ENCODE results near the gene SPDYC.
A peak's percentile ranks its signal among the peaks of the same experiment; 100 is the strongest.
"Not testable (repeated sequence)": the region's sequence is repeated elsewhere in the genome, so short reads cannot be mapped to it uniquely, and the experiment has no call there.

Gene SPDYC

DNA sequence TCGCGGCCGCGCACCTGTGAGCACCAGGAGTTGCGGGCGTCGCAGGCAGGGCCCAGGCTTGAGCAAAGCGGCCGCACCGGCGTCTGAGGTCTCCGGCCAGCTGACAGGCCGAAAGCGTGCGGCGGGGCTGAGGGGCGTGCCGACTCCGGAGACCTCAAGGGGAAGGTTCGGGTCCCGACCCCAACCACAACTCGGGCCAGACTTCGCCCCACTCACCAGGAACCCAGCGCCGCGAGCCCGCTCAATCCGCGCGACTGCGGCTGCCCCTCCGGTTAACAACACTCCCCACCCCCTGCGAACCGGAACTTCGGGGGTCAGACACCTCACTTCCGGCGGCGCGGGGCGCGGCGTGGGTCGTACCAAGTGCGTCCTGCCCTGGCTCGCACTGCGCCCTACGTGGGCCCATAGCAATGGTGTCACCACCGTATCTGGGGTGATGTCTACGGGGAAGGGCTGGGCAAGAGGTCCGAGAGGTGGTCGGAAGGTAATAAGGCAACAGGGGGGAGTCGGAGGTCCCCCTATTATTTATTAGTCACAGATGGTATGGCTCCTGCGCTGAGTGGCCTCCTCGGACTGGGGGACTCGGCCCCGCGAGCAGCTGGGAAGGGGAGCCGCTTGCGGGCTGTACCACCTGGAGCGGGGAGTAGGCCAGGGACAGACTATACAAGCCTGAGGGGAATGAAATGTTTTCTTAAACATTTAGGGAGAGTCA, 35.6 kb upstream of the SPDYC start, which contains the start of gene SYVN1:
TSS of gene SYVN1 (minus strand) at position 280 of the 712 bp plus-strand sequence. CDS start 918 bp downstream, outside the sequence.
- peak; percentile 93 for DNase-seq

DNA sequence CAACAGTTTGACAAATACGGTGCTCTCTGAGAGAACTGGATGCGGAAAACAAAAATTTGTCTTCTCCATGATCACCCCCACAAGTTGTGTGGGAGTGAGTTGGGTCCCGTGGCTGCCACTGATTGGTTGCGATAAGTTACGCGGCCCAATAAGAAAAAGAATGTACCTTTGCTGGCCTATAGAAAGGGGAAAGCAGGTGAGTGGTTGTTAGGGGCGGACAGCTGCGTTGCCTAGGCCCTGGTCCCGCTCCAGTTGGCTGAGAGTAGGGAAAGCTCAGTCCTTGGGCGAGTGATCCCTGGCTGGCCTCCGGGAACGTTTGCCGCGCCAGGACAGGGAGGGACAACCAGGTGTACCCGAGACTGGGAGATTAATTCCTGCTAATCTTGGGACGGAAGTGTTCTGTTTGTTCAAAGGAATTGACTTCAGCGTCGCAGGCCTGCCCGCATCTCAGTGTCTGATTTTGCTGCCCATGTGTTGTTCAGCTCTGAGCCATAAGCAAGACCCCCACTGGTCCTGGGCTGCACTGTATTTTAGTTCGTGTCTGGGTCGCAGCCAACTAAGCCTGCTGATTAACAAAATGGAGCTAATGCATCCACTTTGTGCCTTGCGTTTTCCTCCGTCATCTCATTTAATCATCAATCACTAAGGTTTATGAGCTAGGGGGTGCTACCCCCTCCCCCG, 34.9 kb upstream of the SPDYC start:
- peak; percentile 93 for DNase-seq

DNA sequence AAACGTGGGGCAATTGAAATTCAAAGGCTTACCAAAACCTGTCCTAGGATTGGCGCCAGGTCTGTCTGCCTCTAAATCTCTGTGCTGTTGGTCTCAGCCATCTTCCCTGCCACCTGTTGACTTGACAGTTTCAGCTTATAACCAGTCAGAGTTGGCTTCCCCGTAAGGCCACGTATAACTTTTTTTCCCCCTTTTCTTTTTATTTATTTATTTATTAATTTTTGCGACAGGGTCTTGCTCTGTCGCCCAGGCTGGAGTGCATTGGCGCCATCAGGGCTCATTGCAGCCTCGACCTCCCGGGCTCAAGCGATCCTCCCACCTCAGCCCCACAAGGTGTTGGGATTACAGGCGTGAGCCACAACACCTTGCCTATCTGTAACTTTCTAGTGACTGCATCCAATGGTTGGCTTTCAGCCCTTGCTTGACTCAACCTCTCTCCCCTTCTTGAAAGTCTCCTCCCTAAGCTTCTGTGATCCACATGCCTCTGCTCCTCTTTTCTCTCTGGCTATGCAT, 34.3 kb upstream of the SPDYC start:
- DNase-seq, result no peak

DNA sequence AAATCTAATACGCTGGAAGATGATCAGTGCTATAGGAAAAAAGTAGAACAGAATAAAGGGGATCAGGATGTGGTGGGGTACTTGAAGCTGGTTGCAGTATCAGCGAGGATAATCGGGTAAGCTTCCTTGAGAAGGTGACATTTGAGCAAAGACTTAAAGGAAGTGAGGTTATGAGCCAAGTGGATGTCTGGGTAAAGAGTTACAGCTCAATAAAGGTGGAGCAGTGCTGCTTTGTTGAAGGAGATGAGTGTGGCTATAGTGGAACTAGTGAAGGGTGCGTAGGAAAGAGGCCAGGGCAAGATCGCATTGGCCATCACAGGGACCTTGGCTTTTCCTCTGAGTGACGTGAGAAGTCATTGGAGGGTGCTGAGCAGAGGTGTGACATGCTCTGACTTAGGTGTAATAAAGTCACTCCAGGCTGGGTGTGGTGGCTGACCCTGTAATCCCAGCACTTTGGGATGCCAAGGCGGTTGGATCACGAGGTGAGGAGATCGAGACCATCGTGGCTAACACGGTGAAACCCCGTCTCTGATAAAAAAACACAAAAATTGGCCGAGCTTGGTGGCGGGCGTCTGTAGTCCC, 33.4 kb upstream of the SPDYC start:
- DNase-seq, result no peak

DNA sequence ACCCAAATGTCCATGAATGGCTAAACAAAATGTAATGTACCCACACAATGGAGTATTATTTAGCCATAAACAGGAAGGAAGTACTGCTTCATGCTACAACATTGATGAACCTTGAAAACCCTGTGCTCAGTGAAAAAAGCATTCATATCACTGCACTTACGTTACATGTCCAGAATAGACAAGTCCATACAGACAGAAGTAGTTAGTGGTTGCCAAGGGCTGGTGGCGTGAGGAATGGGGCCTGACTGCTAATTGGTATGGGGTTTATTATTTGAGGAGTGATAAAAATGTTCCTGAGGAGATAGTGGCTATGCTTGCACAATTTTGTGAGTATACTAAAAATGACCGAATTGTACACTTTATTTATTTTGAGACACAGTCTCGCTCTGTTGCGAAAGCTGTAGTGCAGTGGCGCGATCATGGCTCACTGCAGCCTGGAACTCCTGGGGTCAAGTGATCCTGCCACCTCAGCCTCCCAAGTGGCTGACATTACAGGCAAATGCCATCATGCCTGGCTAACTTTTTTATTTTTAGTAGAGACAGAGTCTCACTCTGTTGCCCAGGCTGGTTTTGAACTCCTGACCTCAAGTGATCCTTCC, 28.0 kb upstream of the SPDYC start:
- no peak for DNase-seq

DNA sequence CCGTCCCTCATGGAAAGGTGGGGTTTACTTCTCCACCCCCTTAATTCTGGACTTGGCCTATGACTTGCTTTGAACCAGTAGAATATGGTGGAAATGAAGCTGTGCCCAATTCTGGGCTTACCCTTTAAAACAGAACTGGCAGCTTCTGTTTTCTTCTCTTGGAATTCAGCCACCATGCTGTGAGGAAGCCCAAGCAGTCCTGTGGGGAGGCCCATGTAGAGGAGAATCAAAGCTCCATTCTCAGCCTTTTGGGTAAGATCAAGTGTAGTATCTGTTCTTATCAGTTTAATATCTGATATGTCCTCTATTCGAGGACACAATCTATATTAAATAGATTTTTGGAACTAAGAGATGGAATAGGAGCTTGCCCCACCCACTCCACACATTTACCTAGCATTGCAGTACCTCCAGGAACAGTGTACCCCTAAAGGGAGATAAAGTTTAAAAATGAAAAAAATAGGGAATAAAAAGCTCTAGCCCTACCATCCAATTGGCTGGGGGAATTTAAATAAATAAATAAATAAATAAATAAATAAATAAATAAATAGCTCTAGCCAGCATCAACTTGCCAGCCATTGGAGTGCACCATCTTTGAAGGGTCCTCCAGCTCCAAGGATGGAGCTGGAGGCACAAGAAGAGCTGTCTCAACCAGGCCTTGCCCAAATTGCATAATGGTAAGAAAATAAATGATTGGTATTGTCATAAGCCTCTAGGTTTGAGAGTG, 22.5 kb upstream of the SPDYC start:
- DNase-seq, result no peak

DNA sequence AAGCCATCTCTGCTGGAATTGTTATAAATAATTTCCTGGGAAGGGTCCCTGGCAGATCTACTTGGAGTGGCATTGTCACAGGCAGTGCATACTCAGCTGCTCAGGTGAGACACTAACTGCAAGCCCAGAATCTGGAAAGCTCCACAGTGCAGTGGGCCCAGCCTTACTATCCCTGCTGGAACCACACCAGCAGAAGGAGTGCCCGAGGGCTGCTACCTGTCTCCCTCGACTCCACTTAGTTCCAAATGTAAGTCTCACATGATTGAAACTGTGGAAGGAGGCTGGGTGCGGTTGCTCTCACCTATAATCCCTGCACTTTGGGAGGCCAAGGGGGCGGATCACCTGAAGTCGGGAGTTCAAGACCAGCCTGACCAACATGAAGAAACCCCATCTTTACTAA, 21.4 kb upstream of the SPDYC start:
- DNase-seq, result no peak

DNA sequence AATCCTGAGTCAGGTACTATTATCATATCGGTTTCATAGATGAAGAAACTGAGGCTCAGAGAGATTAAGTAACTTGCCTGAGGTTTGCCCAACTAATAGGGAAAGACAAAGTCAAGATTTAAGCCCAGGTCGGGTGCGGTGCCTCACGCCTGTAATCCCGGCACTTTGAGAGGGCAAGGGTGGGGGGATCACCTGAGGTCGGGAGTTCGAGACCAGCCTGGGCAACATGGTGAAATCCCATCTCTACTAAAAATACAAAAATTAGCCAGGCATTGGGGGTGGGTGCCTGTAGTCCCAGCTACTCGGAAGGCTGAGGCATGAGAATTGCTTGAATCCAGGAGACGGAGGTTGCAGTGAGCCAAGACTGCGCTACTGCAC, 19.9 kb upstream of the SPDYC start:
- DNase-seq, result not testable (repeated sequence)

DNA sequence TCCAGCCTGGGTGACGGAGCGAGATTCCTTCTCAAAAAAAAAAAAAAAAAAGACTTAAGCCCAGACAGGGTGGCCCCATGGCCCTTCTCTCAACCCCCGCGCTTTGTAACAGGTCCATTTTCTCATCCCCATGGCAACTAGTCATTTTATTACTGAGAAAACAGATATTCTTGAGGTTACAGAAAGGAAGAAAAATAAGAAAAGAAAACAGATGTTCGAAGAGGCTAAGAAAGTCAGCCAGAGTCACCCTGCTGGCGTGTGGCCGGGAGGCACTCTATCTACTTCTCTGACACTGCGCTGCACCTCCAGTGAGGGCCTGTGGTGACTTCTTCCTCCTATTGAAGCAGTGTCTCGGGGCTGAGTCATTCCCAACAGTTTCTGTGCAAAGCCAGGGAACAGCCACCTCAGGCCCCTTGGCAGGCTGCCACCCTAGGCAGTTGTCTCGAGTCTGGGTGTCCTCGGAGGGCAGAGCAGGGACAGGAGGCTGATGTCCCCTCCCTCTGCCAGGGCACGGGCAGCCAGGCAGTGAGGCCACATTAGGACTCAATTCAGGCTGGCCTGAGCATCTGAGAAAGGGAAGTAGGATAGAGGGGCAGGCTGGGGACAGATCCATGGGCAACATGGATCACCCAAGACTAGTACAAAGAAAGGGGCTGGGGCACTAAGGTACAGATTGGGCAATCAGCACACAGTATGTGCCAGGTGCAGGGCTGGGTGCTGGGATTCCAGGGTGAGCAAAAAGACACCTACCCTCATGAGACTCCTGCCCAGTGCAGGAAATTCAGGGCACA, 19.3 kb upstream of the SPDYC start:
- DNase-seq, result peak; percentile 78

DNA sequence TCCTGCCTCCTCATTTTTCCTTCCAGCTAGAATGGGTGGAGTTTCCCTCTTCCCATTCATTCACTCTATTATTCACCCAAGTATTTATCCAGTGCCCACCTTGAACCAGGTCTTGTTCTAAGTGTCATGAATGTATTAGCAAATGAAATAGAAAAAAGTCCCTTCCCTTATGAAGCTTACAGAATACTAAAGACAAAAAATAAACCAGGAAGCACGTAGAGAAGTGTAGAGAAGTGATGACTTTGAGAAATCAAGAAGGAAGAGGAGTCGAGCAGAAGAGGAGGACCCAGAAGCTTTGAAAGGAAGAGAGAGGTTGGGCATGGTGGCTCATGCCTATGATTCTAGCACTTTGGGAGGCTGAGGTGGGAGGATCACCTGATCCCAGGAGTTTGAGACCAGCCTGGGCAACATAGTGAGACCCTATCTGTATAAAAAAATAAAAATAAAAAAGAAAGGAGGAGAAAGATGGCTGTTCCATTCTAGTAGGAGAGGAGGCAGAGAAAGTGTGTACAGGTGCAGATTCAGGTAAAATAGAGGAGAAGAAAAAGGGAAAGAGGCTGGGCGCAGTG, 18.6 kb upstream of the SPDYC start:
- DNase-seq, result no peak

DNA sequence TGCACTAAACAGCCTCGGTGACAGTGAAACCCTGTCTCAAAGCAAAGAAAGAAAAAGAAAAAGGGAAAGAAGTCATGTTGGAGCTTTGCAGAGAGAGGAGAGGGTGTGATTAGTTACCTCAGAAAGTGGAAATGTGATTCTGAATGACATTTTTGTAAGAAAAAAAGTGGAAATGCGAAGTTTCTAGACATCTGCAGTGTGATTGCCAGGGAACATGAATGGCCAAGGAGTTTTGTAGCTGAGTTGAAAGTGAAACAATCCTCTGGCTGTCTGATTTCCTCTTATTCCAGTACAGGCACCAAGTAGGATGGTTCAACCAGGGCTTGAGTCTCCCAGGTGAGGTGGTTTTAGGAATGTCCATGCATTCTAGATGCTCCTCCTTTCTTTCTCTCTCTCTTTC, 17.9 kb upstream of the SPDYC start:
- no peak for DNase-seq

DNA sequence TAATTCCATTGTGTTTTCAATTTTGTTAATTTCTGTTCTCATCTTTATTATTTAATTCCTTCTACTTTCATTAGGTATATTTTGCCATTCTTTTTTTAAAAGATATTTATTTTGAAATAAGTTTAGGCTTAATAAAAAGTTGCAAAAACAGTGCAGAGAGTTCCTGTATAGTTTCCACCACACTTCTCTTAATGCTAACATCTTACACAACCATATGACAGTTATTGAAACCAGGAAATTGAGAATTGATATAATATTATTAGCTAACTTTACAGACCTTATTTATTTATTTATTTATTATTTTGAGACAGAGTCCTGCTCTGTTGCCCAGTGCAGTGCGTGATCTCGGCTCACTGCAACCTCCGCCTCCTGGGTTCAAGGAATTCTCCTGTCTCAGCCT, 13.8 kb upstream of the SPDYC start:
- no peak for DNase-seq

DNA sequence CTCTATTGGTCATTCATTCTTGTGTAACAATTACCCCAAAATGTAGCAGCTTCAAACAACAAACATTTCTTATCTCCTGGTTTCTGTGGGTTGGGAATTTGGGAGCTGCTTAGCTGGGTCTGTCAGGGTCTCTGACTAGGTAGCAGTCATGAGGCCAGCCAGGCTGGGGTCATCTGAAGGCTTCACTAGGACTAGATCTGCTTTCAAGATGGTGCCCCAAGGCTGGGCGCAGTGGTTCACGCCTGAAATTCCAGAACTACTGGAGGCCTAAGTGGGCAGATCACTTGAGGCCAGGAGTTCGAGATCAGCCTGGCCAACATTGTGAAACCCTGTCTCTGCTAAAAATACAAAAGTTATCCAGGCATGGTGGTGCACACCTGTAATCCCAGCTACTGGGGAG, 13.1 kb upstream of the SPDYC start:
- no peak for DNase-seq

DNA sequence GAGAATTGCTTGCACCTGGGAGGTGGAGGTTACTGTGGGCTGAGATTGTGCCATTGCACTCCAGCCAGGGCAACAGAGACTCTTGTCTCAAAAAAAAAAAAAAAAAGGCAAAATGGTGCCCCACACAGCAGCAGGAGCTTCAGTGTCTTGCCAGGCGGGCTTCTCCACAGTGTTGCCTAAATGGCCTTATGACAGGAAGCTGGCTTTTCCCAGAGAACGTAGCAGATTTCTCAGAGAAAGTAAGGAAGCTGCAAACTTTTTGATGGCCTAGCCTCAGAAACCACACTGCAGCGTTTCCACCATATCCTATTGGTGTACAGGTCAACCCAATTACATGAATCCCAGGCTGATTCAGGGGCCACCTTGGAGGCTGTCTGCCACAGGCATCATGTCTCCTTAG, 12.7 kb upstream of the SPDYC start:
- DNase-seq, result no peak

DNA sequence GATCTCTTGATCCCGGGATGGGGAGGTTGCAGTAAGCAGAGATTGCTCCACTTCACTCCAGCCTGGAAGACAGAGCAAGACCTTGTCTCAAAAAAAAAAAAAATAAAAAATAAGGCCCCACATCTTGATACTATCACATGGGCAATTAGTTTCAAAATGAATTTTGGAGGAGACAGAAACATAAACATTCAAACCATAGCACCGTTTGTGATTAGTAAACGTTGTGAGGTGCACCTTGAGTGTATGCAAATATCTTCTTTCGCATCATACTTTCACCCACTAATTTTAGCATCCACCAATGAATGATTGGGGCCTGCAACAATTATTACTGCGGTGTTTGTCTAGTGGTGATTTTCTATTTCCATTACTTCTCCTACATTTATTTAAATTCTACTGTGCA, 11.0 kb upstream of the SPDYC start:
- DNase-seq, result no peak

DNA sequence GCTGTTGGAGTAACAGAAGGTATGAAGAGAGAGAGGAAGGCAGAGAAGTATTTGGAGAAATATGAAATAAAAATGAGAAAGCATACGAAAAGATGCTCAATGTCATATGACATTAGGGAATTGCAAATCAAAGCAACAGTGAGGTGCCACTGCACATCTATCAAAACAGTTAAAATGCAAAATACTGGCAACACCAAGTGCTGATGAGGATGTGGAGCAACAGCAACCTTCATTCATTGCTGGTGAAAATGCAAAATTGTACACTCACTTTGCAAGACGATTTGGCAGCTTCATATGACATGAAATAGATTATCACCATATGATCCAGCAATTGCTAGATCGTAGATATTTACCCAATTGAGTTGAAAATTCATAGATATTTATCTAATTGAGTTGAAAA, 9.4 kb upstream of the SPDYC start:
- no peak for DNase-seq

DNA sequence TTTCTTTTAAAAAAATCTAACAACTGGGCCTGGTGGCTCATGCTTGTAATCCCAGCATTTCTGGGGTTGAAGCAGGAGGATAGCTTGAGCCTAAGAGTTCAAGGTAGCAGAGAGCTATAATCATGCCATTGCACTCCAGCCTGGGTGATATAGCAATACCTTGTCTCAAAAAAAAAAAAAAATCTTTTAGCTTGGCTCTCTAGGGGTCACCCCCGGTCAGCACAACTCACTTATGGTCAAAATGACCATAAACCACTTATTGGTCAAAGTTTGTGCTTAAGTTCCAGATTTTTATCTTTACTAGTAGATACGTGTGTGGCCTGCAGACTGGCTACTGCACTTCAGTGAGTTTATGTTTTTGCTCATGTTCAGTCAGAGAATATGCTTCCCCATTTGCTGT, 6.3 kb upstream of the SPDYC start:
- DNase-seq, result no peak

DNA sequence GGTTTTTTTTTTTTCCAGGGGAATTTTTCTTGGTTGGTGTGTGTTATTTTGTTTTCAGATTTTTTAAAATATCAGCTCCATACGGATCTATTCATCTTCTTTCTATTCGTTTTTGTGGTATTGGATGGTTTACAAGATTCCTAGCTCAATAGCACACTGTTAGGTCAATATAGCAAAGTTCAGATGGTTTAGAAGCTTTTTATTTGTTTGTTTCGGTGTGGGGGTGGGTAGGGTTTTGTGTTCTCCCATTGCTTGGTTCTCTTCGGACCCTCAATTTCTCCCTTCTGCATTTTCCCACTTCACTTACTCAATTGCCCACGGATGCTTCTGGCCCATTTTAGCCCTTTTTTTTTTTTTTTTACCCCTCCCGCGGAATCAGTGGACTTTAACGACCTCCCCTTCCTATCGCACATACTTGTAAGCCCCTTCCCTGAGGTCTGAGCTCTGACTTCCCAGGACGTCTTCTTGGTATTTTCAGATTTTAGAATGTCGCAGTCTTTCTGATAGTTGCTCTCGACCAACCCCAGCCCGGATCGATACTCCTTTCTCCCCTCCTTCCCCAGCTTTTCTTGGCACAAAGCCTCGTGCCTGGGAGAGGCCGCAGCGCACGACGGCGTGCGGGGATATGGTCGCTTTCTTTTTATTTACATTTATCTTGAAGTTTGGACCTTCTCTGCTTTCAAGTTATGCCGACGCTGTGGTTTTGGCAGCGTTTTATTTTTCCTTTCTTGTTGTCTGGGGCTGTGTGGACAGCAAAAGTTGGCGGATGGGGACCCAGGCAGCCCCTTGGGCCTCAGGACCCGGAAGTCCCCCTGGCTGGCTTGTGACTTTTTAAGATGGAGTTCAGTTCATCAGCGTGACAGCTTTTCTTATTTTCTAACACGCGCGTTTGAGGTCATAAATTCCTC, 4.4 kb upstream of the SPDYC start:
- DNase-seq, result no peak

DNA sequence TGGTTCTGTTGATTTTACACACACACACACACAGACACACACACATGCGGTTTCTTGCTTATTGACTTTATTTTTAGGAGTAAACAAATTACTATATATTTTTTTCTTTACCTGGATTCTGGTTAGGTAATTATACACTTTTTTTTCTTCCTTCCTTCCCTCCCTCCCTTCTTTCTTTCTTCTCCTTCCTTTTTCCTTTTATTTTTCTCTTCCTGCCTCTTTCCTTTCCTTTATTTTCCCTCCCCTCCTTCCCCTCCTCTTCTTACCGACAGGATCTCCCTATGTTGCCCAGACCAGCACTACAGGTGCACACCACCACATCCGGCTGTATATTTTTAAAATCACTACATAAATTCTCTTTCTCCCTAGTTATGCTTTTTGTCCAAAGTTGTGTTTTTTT, 3.1 kb upstream of the SPDYC start:
- DNase-seq, result no peak

DNA sequence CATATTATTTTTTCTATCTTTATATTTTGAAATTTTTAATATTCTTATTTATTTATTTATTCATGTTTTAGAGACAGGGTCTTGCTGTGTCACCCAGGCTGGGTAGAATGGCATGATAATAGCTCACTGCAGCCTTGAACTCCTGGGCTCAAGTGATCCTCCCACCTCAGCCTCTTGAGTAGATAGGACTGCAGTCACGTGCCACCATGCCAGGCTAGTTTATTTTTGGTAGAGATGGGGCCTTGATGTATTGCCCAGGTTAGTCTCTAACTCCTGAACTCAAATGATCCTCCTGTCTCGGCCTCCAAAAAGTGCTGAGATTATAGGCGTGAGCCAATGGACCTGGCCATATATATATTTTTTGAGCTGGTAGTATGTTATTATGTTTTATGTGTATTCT, 2.4 kb upstream of the SPDYC start:
- DNase-seq, result no peak

DNA sequence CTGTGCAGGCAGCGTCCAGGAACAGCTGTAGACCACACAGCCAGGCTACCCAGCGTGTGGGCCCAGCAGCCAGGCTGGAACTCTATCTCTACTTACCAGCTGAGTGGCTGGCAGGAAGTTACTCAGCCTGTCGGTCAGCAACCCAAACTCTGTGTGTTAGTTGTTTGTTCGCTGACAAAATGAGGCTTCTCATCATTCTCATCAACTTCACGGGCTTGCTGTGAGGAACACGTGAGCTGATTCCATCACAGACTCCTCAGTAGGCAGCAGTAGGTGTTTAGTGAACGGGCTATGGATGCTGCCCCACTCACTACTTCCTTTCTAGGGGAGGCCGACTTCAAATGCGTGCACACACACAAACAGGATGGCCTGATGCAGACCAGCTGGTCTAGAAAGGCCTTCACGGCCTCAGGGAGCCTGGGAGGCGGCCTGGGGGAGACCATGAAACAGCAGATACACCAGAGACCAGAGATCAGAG, 830 bp upstream of the SPDYC start:
- no peak for DNase-seq
